ENCODE results near the gene NDRG3.

Gene NDRG3

DNA sequence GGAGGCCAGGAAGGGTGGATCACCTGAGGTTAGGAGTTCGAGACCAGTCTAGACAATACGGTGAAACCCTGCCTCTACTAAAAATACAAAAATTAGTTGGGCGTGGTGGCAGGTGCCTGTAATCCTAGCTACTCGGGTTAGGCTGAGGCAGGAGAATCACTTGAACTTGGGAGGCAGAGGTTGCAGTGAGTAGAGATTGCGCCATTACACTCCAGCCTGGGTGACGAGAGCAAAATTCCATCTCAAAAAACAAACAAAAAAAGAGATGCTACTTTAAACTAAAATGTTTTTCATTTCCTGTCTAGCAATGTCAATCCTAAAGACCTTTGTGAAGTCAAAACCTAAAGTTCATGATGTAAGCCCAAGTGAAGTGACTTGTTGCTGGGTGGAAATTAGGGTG lies 14.8 kb upstream of the NDRG3 start:
- H3K36me3 ChIP-seq (ENCODE audit: control insufficient read depth in 1 of 2, insufficient read depth in 2 of 2, low read length in 2 of 2) = peaks cover 0 to 4% of the 10 kb centered on the region in 2 donors
- H3K4me3 ChIP-seq (ENCODE audit: low read depth in 1 of 2, low read length in 2 of 2) = no peak overlapping the region
- H3K27ac ChIP-seq (ENCODE audit: low read length) = no peak overlapping the region
- no peaks in the 10 kb centered on the region for H3K27me3 ChIP-seq (ENCODE audit: low read depth, low read length)
- no peaks in the 10 kb centered on the region for H3K9me3 ChIP-seq (ENCODE audit: control insufficient read depth in 1 of 2, low read length in 2 of 2)
- H3K4me1 ChIP-seq (ENCODE audit: control insufficient read depth in 1 of 2, insufficient read depth in 2 of 2, low read length in 2 of 2) = no peaks in the 10 kb centered on the region

- peak overlapping the region; percentile 2 for H3K27ac ChIP-seq (ENCODE audit: low read length)
- no peaks in the 10 kb centered on the region for H3K9me3 ChIP-seq (ENCODE audit: control insufficient read depth in 1 of 2, low read length in 2 of 2)
- no peaks in the 10 kb centered on the region for H3K36me3 ChIP-seq (ENCODE audit: control insufficient read depth in 1 of 2, insufficient read depth in 2 of 2, low read length in 2 of 2)
- peaks cover 0 to 7% of the 10 kb centered on the region in 2 donors for H3K4me1 ChIP-seq (ENCODE audit: control insufficient read depth in 1 of 2, insufficient read depth in 2 of 2, low read length in 2 of 2)
- no peaks in the 10 kb centered on the region for H3K27me3 ChIP-seq (ENCODE audit: low read depth, low read length)
- H3K4me3 ChIP-seq (ENCODE audit: low read depth in 1 of 2, low read length in 2 of 2) = no peak overlapping the region
These were observed 12.4 kb upstream of the NDRG3 start for GRCh38 chr20:36758276-36758675.

- H3K36me3 ChIP-seq (ENCODE audit: control insufficient read depth in 1 of 2, insufficient read depth in 2 of 2, low read length in 2 of 2) = peaks cover 5 to 12% of the 10 kb centered on the region in 2 donors
These were observed 10.6 kb upstream of the NDRG3 start for GRCh38 chr20:36756496-36756895.

GRCh38 chr20:36754656-36755222 lies 8.8 kb upstream of the NDRG3 start:
- H3K9me3 ChIP-seq (ENCODE audit: control insufficient read depth in 1 of 2, low read length in 2 of 2) = no peaks in the 10 kb centered on the region
- peaks cover 0 to 7% of the 10 kb centered on the region in 2 donors for H3K4me1 ChIP-seq (ENCODE audit: control insufficient read depth in 1 of 2, insufficient read depth in 2 of 2, low read length in 2 of 2)
- H3K36me3 ChIP-seq (ENCODE audit: control insufficient read depth in 1 of 2, insufficient read depth in 2 of 2, low read length in 2 of 2) = peaks cover 5 to 12% of the 10 kb centered on the region in 2 donors
- H3K27me3 ChIP-seq (ENCODE audit: low read depth, low read length) = no peaks in the 10 kb centered on the region
- peak overlapping the region; percentile 22 for H3K27ac ChIP-seq (ENCODE audit: low read length)
- no peak overlapping the region for H3K4me3 ChIP-seq (ENCODE audit: low read depth in 1 of 2, low read length in 2 of 2)

More at GRCh38 chr20:36756496-36756895, 10.6 kb upstream of the NDRG3 start:
- no peaks in the 10 kb centered on the region for H3K9me3 ChIP-seq (ENCODE audit: control insufficient read depth in 1 of 2, low read length in 2 of 2)
- no peaks in the 10 kb centered on the region for H3K27me3 ChIP-seq (ENCODE audit: low read depth, low read length)
- H3K4me3 ChIP-seq (ENCODE audit: low read depth in 1 of 2, low read length in 2 of 2) = no peak overlapping the region
- no peak overlapping the region for H3K27ac ChIP-seq (ENCODE audit: low read length)
- H3K4me1 ChIP-seq (ENCODE audit: control insufficient read depth in 1 of 2, insufficient read depth in 2 of 2, low read length in 2 of 2) = peaks cover 0 to 7% of the 10 kb centered on the region in 2 donors

GRCh38 chr20:36752582-36752981 lies 6.7 kb upstream of the NDRG3 start:
- H3K27me3 ChIP-seq (ENCODE audit: low read depth, low read length) = no peaks in the 10 kb centered on the region
- no peak overlapping the region for H3K4me3 ChIP-seq (ENCODE audit: low read depth in 1 of 2, low read length in 2 of 2)
- H3K9me3 ChIP-seq (ENCODE audit: control insufficient read depth in 1 of 2, low read length in 2 of 2) = no peaks in the 10 kb centered on the region
- peaks cover 5 to 12% of the 10 kb centered on the region in 2 donors for H3K36me3 ChIP-seq (ENCODE audit: control insufficient read depth in 1 of 2, insufficient read depth in 2 of 2, low read length in 2 of 2)
- H3K27ac ChIP-seq (ENCODE audit: low read length) = no peak overlapping the region
- peaks cover 0 to 7% of the 10 kb centered on the region in 2 donors for H3K4me1 ChIP-seq (ENCODE audit: control insufficient read depth in 1 of 2, insufficient read depth in 2 of 2, low read length in 2 of 2)

DNA sequence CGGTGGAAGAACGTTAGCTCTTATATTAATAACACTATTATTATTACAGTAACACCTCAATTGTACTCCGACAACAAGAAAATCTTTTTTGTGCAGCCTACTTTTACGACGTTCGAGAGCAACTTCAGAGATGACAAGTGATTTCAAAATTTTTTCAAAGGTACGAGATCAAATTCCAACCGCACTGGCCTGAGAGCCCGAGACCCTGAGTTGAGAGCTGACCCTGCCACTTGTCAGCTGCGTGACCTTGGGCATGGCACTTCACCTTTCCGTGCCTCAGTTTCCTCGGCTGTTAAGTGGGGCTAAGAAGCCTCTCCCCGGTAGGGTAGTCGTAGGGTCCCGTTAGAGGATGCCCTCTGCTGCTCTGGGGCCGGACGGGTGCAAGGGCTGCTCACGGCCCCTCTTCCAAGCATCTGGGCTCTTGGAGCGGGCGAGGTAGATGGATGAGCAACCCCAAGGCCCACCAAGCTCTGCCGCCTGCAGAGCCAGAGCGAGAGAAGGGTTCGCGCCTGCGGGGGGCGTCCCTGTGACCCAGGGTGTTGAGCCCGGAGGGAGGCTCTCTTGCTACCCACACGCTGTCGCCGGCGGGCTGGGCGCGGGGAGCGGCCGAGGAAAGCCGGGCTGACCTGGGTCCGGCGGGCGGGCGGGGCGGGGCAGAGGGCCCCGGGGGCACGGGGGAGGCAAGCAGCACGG lies 510 bp downstream of the NDRG3 start:
- H3K27ac ChIP-seq (ENCODE audit: low read length) = no peak overlapping the region
- no peaks in the 10 kb centered on the region for H3K9me3 ChIP-seq (ENCODE audit: control insufficient read depth in 1 of 2, low read length in 2 of 2)

DNA sequence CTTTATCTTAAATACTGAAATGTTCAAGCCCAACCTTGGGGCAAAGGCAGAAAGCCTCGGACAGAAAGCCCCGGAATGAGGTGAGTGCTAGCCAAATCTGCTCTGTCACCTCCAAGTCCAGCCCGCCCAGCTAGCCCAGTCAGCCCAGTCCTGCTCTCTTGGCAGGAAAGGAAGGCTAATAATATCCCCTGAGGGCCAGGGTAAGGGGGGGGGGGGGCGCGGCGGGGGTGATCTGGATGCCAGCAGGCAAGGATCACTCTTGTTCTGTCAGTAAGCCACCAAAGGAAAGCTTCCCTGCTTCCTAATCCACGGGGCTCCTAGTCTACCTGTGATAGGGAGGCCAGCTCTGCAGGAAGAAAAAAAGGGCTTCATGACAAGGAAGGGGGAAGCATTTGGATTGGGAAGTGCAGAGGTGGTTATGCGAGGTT lies 1.1 kb downstream of the NDRG3 start:
- no peaks in the 10 kb centered on the region for H3K27me3 ChIP-seq (ENCODE audit: low read depth, low read length)
- H3K4me1 ChIP-seq (ENCODE audit: control insufficient read depth in 1 of 2, insufficient read depth in 2 of 2, low read length in 2 of 2) = peaks cover 0 to 14% of the 10 kb centered on the region in 2 donors
- no peaks in the 10 kb centered on the region for H3K36me3 ChIP-seq (ENCODE audit: control insufficient read depth in 1 of 2, insufficient read depth in 2 of 2, low read length in 2 of 2)
- H3K27ac ChIP-seq (ENCODE audit: low read length) = no peak overlapping the region
- peak overlapping the region; percentile 77 to 95 for H3K4me3 ChIP-seq (ENCODE audit: low read depth in 1 of 2, low read length in 2 of 2)
- H3K9me3 ChIP-seq (ENCODE audit: control insufficient read depth in 1 of 2, low read length in 2 of 2) = no peaks in the 10 kb centered on the region

More for the DNA sequence above, 510 bp downstream of the NDRG3 start:
- Histone ChIP-seq H3K4me3 (ENCODE audit: low read depth in 1 of 2, low read length in 2 of 2) (peak overlapping the region; percentile 77 to 95), H3K36me3 (ENCODE audit: control insufficient read depth in 1 of 2, insufficient read depth in 2 of 2, low read length in 2 of 2) (no peaks in the 10 kb centered on the region), H3K27me3 (ENCODE audit: low read depth, low read length) (no peaks in the 10 kb centered on the region), H3K4me1 (ENCODE audit: control insufficient read depth in 1 of 2, insufficient read depth in 2 of 2, low read length in 2 of 2) (peaks cover 0 to 14% of the 10 kb centered on the region in 2 donors)

GRCh38 chr20:36744243-36744642 lies 1.6 kb downstream of the NDRG3 start:
- Histone ChIP-seq H3K4me1 (ENCODE audit: control insufficient read depth in 1 of 2, insufficient read depth in 2 of 2, low read length in 2 of 2) (peaks cover 0 to 14% of the 10 kb centered on the region in 2 donors), H3K9me3 (ENCODE audit: control insufficient read depth in 1 of 2, low read length in 2 of 2) (no peaks in the 10 kb centered on the region), H3K36me3 (ENCODE audit: control insufficient read depth in 1 of 2, insufficient read depth in 2 of 2, low read length in 2 of 2) (no peaks in the 10 kb centered on the region), H3K27ac (ENCODE audit: low read length) (no peak overlapping the region), H3K4me3 (ENCODE audit: low read depth in 1 of 2, low read length in 2 of 2) (peak overlapping the region; percentile 21 to 95), H3K27me3 (ENCODE audit: low read depth, low read length) (no peaks in the 10 kb centered on the region)

- peaks cover 0 to 14% of the 10 kb centered on the region in 2 donors for H3K4me1 ChIP-seq (ENCODE audit: control insufficient read depth in 1 of 2, insufficient read depth in 2 of 2, low read length in 2 of 2)
- no peaks in the 10 kb centered on the region for H3K36me3 ChIP-seq (ENCODE audit: control insufficient read depth in 1 of 2, insufficient read depth in 2 of 2, low read length in 2 of 2)
- no peak overlapping the region for H3K4me3 ChIP-seq (ENCODE audit: low read depth in 1 of 2, low read length in 2 of 2)
- H3K9me3 ChIP-seq (ENCODE audit: control insufficient read depth in 1 of 2, low read length in 2 of 2) = no peaks in the 10 kb centered on the region
- H3K27me3 ChIP-seq (ENCODE audit: low read depth, low read length) = no peaks in the 10 kb centered on the region
- no peak overlapping the region for H3K27ac ChIP-seq (ENCODE audit: low read length)
These were observed 3.3 kb downstream of the NDRG3 start for GRCh38 chr20:36742558-36742957.

DNA sequence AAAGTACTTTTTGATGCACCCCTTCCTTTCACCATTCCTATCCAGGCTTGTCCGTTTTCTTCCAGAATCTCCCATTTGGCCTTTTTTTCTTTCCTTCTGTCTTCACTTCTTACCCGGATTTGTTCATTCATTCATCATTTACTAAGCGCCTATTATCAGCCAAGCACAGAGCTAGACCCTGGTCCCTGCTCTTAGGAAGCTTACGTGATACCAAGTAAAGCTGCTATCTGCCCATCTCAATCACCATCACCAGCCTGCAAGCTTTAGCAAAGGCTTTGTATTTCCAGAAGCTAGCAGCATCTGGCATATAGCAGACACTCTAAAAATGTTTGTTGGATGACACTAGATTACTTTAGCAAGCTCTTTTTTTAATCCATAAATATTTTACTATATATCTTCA lies 4.8 kb downstream of the NDRG3 start:
- H3K36me3 ChIP-seq (ENCODE audit: control insufficient read depth in 1 of 2, insufficient read depth in 2 of 2, low read length in 2 of 2) = no peaks in the 10 kb centered on the region
- no peak overlapping the region for H3K4me3 ChIP-seq (ENCODE audit: low read depth in 1 of 2, low read length in 2 of 2)
- H3K9me3 ChIP-seq (ENCODE audit: control insufficient read depth in 1 of 2, low read length in 2 of 2) = no peaks in the 10 kb centered on the region
- H3K27ac ChIP-seq (ENCODE audit: low read length) = no peak overlapping the region
- peaks cover 0 to 19% of the 10 kb centered on the region in 2 donors for H3K4me1 ChIP-seq (ENCODE audit: control insufficient read depth in 1 of 2, insufficient read depth in 2 of 2, low read length in 2 of 2)
- H3K27me3 ChIP-seq (ENCODE audit: low read depth, low read length) = no peaks in the 10 kb centered on the region

DNA sequence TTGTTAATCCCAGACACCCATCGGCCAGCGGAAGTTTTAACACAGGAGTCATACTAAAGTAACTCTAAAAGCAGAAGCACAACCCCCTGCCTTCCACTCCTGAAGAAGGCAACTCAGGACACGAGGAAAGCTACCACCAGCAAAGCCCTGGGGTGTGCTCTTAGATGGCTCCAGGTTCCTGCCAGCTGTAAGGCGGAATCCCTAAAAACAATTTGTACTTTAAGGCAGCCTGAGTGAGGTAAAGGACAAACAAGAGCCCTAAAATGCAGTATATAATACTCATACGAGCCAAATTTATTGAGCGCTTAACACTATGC lies 8.7 kb downstream of the NDRG3 start:
- Histone ChIP-seq H3K27me3 (ENCODE audit: low read depth, low read length) (no peaks in the 10 kb centered on the region), H3K27ac (ENCODE audit: low read length) (no peak overlapping the region), H3K9me3 (ENCODE audit: control insufficient read depth in 1 of 2, low read length in 2 of 2) (no peaks in the 10 kb centered on the region), H3K4me1 (ENCODE audit: control insufficient read depth in 1 of 2, insufficient read depth in 2 of 2, low read length in 2 of 2) (peaks cover 0 to 7% of the 10 kb centered on the region in 2 donors), H3K36me3 (ENCODE audit: control insufficient read depth in 1 of 2, insufficient read depth in 2 of 2, low read length in 2 of 2) (no peaks in the 10 kb centered on the region), H3K4me3 (ENCODE audit: low read depth in 1 of 2, low read length in 2 of 2) (no peak overlapping the region)

All from muscle layer of duodenum (tissue), 2 donors.